ENCODE measurements around the gene TMC7.

DNA sequence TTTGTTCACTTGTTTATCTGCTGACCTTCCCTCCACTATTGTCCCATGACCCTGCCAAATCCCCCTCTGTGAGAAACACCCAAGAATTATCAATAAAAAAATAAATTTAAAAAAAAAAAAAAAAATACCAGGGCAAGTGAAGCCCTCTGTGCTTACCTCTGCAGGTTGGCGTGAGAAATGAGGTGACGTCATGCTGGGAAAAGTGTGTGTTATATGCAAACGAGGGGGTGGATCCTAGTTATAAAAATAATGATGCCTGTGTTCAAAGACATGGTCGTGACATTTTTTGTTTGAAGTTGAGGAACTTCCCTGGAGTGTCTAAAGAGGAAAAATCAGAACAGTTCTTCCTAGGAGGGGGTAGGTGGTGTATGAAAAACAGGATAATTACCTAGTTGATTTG, 20.2 kb downstream of the TMC7 start:
- TF ChIP-seq, protein P1, sequence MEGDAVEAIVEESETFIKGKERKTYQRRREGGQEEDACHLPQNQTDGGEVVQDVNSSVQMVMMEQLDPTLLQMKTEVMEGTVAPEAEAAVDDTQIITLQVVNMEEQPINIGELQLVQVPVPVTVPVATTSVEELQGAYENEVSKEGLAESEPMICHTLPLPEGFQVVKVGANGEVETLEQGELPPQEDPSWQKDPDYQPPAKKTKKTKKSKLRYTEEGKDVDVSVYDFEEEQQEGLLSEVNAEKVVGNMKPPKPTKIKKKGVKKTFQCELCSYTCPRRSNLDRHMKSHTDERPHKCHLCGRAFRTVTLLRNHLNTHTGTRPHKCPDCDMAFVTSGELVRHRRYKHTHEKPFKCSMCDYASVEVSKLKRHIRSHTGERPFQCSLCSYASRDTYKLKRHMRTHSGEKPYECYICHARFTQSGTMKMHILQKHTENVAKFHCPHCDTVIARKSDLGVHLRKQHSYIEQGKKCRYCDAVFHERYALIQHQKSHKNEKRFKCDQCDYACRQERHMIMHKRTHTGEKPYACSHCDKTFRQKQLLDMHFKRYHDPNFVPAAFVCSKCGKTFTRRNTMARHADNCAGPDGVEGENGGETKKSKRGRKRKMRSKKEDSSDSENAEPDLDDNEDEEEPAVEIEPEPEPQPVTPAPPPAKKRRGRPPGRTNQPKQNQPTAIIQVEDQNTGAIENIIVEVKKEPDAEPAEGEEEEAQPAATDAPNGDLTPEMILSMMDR (IDR thresholded peaks at IDR 0.05) = no peak
- no peak for TF ChIP-seq POLR2A (IDR thresholded peaks at IDR 0.05)
